K562 (cell line): ENCODE measurements around the gene FRMPD1. TPM values are rescaled to one million over a fixed set of nuclear protein-coding genes. Genes with fewer than 3 reads are reported as not detected.

Experiments used
- ATAC-seq: fragments of 200-7000 bp; cut with Tn5 transposase; 3 replicates; pipeline ENCODE4 v1.9.1; 2020; ENCODE audit warnings: moderate library complexity
- BruUV-seq: library from RNA; stranded (reverse); fragments of 400-500 nt; replicated peaks from 2 replicates; lab custom pipeline; 2021; lab: Mats Ljungman, UMichigan
- CTCF ChIA-PET: fragments of 300-600 bp; formaldehyde crosslinking; extraction: SDS; loops from one replicate; lab custom pipeline; 2021; ENCODE audit warnings: low intra/inter-chr PET ratio; lab: Yijun Ruan, JAX
- POLR2A ChIA-PET: fragments of 300-600, 350-650 bp; sonication (Branson Sonifier 250); formaldehyde crosslinking; extraction: SDS; loops from one replicate; lab custom pipeline; 2021; ENCODE audit warnings: antibody characterized with exemption, inconsistent platforms; lab: Yijun Ruan, JAX
- DNase-seq, 4 experiments: peaks; one replicate each; pipeline versions ENCODE4 v3.0.0 to v3.0.0-alpha.2; 2011 to 2018; ENCODE audit warnings: low spot score in 3 of 4, mixed read lengths in 3 of 4; ENCODE audit errors: extremely low read depth in 1 of 4
- FAIRE-seq: peaks from 2 replicates; lab custom pipeline; 2011; peaks lifted over from hg19 to GRCh38; lab: Jason Lieb, UNC
- H2AFZ ChIP-seq: 2 replicates; pipeline ENCODE4 v1.6.0; 2011; ENCODE audit warnings: low read depth, low read length, control low read depth, inconsistent platforms
- H3K27ac ChIP-seq: fragments of 200-600 bp; 3 replicates; pipeline ENCODE4 v1.8.0; 2011; ENCODE audit warnings: low read depth, mild to moderate bottlenecking, control low read depth, inconsistent platforms, low read length, moderate library complexity, mixed read lengths; ENCODE audit errors: extremely low read depth
- H3K27me3 ChIP-seq, 2 experiments: fragments of 300-600 bp in 1 of 2; 2 replicates in 1 of 2; 3 replicates in 1 of 2; pipeline versions ENCODE4 v1.6.0 to v1.8.0; 2011; ENCODE audit warnings: inconsistent platforms in 2 of 2, low read length in 2 of 2, mild to moderate bottlenecking in 1 of 2, mixed read lengths in 1 of 2, moderate library complexity in 1 of 2; ENCODE audit not compliant: control insufficient read depth in 2 of 2, insufficient read depth in 2 of 2
- H3K36me3 ChIP-seq: fragments of 300-600 bp; 3 replicates; pipeline ENCODE4 v1.8.0; 2011; ENCODE audit warnings: mild to moderate bottlenecking, low read length, inconsistent platforms; ENCODE audit not compliant: control insufficient read depth, insufficient read depth
- H3K4me1 ChIP-seq, 2 experiments: fragments of 200-600 bp in 1 of 2; replicated peaks in 1 of 2; 2 replicates in 1 of 2; 3 replicates in 1 of 2; pipeline versions ENCODE4 v1.5.1 to v1.8.0; 2011; ENCODE audit warnings: inconsistent platforms in 2 of 2, low read length in 2 of 2, mild to moderate bottlenecking in 1 of 2, mixed read lengths in 1 of 2, moderate library complexity in 1 of 2; ENCODE audit not compliant: control insufficient read depth in 2 of 2, insufficient read depth in 2 of 2
- H3K4me2 ChIP-seq: 2 replicates; pipeline ENCODE4 v1.6.1; 2011; ENCODE audit warnings: low read length, control low read depth, inconsistent platforms, mixed read lengths; ENCODE audit not compliant: insufficient read depth
- H3K4me3 ChIP-seq: fragments of 200-600 bp; sonication (generic), shearing (Covaris generic); 2 replicates; pipeline ENCODE4 v1.5.1; 2016; ENCODE audit warnings: control low read depth, inconsistent platforms
- H3K79me2 ChIP-seq: fragments of 200-600 bp; 3 replicates; pipeline ENCODE4 v1.8.0; 2011; ENCODE audit warnings: low read length, inconsistent platforms; ENCODE audit not compliant: control insufficient read depth, insufficient read depth
- H3K9ac ChIP-seq, 2 experiments: 2 replicates each; pipeline versions ENCODE4 v1.6.0 to v1.6.1; 2011; ENCODE audit warnings: low read depth in 2 of 2, low read length in 2 of 2, control low read depth in 1 of 2, inconsistent platforms in 1 of 2, mild to moderate bottlenecking in 1 of 2, mixed read lengths in 1 of 2; ENCODE audit not compliant: insufficient read depth in 1 of 2
- H3K9me1 ChIP-seq: one replicate; pipeline ENCODE4 v1.6.0; 2011; ENCODE audit warnings: inconsistent platforms, mild to moderate bottlenecking, low read length, moderate library complexity; ENCODE audit not compliant: control insufficient read depth, insufficient read depth
- H3K9me3 ChIP-seq: replicated peaks from 2 replicates; pipeline ENCODE4 v1.5.1; 2011; ENCODE audit warnings: low read depth, low read length, inconsistent platforms; ENCODE audit not compliant: control insufficient read depth, insufficient read depth
- H4K20me1 ChIP-seq: replicated peaks from 2 replicates; pipeline ENCODE4 v1.6.1; 2011; ENCODE audit warnings: low read length, inconsistent platforms, mixed read lengths; ENCODE audit not compliant: control insufficient read depth, insufficient read depth
- FOS ChIP-seq: IDR thresholded peaks from 3 replicates; pipeline ENCODE4 v1.6.1; 2011; ENCODE audit not compliant: insufficient read length; ENCODE audit errors: extremely low read depth
- NFYB ChIP-seq: IDR thresholded peaks from 2 replicates; pipeline ENCODE4 v1.6.1; 2011; ENCODE audit warnings: mild to moderate bottlenecking, moderate library complexity; ENCODE audit not compliant: insufficient read length; ENCODE audit errors: extremely low read depth
- SMAD2 ChIP-seq: fragments of 150-350 bp; IDR thresholded peaks from 2 replicates; pipeline ENCODE4 v1.6.1; 2014; ENCODE audit warnings: low read depth, mild to moderate bottlenecking, low read length
- ZNF324 ChIP-seq: fragments of 250-450 bp; sonication (Bioruptor Pico); IDR thresholded peaks from 2 replicates; pipeline ENCODE4 v1.4.0; 2020; ENCODE audit warnings: mild to moderate bottlenecking
- ZNF696 ChIP-seq: fragments of 250-450 bp; sonication (Bioruptor Pico); conservative IDR thresholded peaks from 2 replicates; pipeline ENCODE4 v1.4.0; 2020; ENCODE audit warnings: mild to moderate bottlenecking, moderate library complexity
- ZNF699 ChIP-seq: fragments of 250-450 bp; sonication (Bioruptor Pico); IDR thresholded peaks from 2 replicates; pipeline ENCODE4 v1.8.0; 2021; ENCODE audit warnings: mild to moderate bottlenecking, moderate library complexity; ENCODE audit not compliant: insufficient replicate concordance
- WGBS: fragments of 100-300 bp; shearing (Covaris generic); methylation state at CpG from one replicate; pipeline ENCODE4 v1.1.6; 2016; ENCODE audit warnings: low coverage, mixed read lengths; ENCODE audit not compliant: insufficient coverage; ENCODE audit errors: missing lambda C conversion rate; 5-methylcytosine and 5-hydroxymethylcytosine counted together
- in situ Hi-C: fragments of 300-500 bp; cut with MboI; formaldehyde crosslinking; loops from 4 replicates; pipeline ENCODE4 v1.15.0; 2018; ENCODE audit warnings: inconsistent platforms, mixed read lengths
- intact Hi-C: fragments of 100-400 bp; cut with micrococcal nuclease; formaldehyde crosslinking; loops from 2 replicates; pipeline ENCODE4 v1.14.2; 2022
- polyA plus RNA-seq, 8 experiments: library from polyadenylated mRNA; depleted of rRNA in 4 of 8; stranded (reverse) in 5 of 8; unstranded in 3 of 8; fragments of >200 nt; fragmentation: Nextera tagmentation in 2 of 8; fragmentation: Illumina TruSeq in 1 of 8; extraction: Ambion mirVana in 2 of 8; extraction: Trizol in 1 of 8; gene quantifications; 2 replicates each; pipeline versions ENCODE4 v1.2.1 to v1.2.3, GENCODE V29; 2011 to 2014; ENCODE audit warnings: inconsistent platforms in 1 of 8, missing spikeins in 1 of 8
- total RNA-seq, 7 experiments: library from RNA; depleted of rRNA in 6 of 7; stranded (reverse); fragments of >200 nt in 6 of 7; fragmentation: Illumina TruSeq in 2 of 7; extraction: Trizol in 2 of 7; gene quantifications; 2 replicates each; pipeline versions ENCODE4 v1.2.1 to v1.2.3, GENCODE V29; 2011 to 2021; ENCODE audit warnings: low replicate concordance in 1 of 7
- TF ChIP-seq, protein P1 (sequence below): fragments of 450-650 bp; formaldehyde crosslinking; IDR thresholded peaks from 2 replicates; pipeline ENCODE4 v1.4.0; 2020; ENCODE audit warnings: mild to moderate bottlenecking, mixed read lengths
- TF ChIP-seq, protein P2 (sequence below), 2 experiments: fragments of 450-650 bp in 1 of 2; IDR thresholded peaks; 2 replicates each; pipeline ENCODE4 v1.6.1; 2011 to 2017; ENCODE audit warnings: low read depth in 2 of 2, antibody characterized with exemption in 1 of 2, borderline replicate concordance in 1 of 2, low read length in 1 of 2, mild to moderate bottlenecking in 1 of 2, mixed read lengths in 1 of 2; ENCODE audit not compliant: control insufficient read depth in 1 of 2
- TF ChIP-seq, protein P3 (sequence below): fragments of 450-650 bp; formaldehyde crosslinking; IDR thresholded peaks from 2 replicates; pipeline ENCODE4 v1.4.0; 2020; ENCODE audit warnings: mild to moderate bottlenecking, moderate library complexity
- TF ChIP-seq, protein P4 (sequence below): sonication (generic); formaldehyde crosslinking; IDR thresholded peaks from 2 replicates; pipeline ENCODE4 v1.4.0; 2020; ENCODE audit warnings: mild to moderate bottlenecking, missing genetic modification reagents

FRMPD1 gene
- total and polyA plus RNA-seq, 9 of the 15 experiments (the other 6 are each of a cell fraction or from before 2014, with no cell fraction given) = not detected

DNA sequence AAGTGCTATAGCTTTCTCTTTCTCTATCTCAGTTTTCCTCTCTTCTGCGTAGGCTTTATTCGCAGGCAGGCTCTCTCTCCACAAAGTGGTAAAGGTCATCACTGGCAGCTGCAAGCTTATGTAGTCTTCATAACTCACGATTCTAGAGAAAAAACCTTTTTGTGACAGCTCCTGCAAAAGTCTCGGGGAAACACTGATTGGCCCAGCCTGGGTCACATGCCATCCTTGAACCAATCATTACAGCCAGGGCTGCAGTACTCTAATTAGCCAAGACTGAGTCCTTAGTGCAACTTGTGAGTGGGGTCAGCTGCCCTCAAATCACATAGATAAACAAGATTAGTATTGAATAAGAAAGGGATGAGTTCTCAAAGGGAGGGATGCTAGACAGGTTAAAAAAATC, 18.3 kb upstream of the FRMPD1 start:
- ChIA-PET POLR2A (interaction anchor here (1.2 to 2.1 kb wide), 3 partner anchors 11 to 26 kb away, joined by 3 to 5 read pairs (median 3); no protein-coding TSS in a partner anchor), CTCF (no interaction called here)
- WGBS = 4% methylated on average over 4 of the region's 4 CpGs
- H4K20me1 ChIP-seq = 0 out of 2 replicates have a peak, but pooled peaks cover 3% of the 10 kb centered on the region
- ATAC-seq = peak; percentile 82
- H3K4me1 ChIP-seq = peaks cover 0 to 6% of the 10 kb centered on the region in 2 experiments; a peak in 1 of 5 replicates
- no peak overlapping the region for H3K4me2 ChIP-seq
- H3K27me3 ChIP-seq = peaks cover 29 to 38% of the 10 kb centered on the region in 2 experiments
- H3K9ac ChIP-seq = no peak overlapping the region
- no peaks in the 10 kb centered on the region for H3K79me2 ChIP-seq
- BruUV-seq = no TSS peak
- in situ Hi-C loops = no loop called here
- H3K4me3 ChIP-seq = no peak overlapping the region
- DNase-seq = peak in 3 of 4 experiments; percentile 60 to 70 (median 70)
- H2AFZ ChIP-seq = no peak overlapping the region
- H3K27ac ChIP-seq = no peak overlapping the region
- H3K9me1 ChIP-seq = no peaks in the 10 kb centered on the region
- FAIRE-seq = no peak
- intact Hi-C loops = no loop called here
- no peaks in the 10 kb centered on the region for H3K9me3 ChIP-seq
- no peaks in the 10 kb centered on the region for H3K36me3 ChIP-seq
- no peak for TF ChIP-seq ZNF699 (CRISPR knock-in tag)
- peak; percentile 89 for TF ChIP-seq NFYB
- no peak for TF ChIP-seq SMAD2
- TF ChIP-seq ZNF324 (CRISPR knock-in tag) = no peak
- TF ChIP-seq, protein P1, sequence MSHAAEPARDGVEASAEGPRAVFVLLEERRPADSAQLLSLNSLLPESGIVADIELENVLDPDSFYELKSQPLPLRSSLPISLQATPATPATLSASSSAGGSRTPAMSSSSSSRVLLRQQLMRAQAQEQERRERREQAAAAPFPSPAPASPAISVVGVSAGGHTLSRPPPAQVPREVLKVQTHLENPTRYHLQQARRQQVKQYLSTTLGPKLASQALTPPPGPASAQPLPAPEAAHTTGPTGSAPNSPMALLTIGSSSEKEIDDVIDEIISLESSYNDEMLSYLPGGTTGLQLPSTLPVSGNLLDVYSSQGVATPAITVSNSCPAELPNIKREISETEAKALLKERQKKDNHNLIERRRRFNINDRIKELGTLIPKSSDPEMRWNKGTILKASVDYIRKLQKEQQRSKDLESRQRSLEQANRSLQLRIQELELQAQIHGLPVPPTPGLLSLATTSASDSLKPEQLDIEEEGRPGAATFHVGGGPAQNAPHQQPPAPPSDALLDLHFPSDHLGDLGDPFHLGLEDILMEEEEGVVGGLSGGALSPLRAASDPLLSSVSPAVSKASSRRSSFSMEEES (CRISPR knock-in tag) = no peak
- TF ChIP-seq, protein P2, sequence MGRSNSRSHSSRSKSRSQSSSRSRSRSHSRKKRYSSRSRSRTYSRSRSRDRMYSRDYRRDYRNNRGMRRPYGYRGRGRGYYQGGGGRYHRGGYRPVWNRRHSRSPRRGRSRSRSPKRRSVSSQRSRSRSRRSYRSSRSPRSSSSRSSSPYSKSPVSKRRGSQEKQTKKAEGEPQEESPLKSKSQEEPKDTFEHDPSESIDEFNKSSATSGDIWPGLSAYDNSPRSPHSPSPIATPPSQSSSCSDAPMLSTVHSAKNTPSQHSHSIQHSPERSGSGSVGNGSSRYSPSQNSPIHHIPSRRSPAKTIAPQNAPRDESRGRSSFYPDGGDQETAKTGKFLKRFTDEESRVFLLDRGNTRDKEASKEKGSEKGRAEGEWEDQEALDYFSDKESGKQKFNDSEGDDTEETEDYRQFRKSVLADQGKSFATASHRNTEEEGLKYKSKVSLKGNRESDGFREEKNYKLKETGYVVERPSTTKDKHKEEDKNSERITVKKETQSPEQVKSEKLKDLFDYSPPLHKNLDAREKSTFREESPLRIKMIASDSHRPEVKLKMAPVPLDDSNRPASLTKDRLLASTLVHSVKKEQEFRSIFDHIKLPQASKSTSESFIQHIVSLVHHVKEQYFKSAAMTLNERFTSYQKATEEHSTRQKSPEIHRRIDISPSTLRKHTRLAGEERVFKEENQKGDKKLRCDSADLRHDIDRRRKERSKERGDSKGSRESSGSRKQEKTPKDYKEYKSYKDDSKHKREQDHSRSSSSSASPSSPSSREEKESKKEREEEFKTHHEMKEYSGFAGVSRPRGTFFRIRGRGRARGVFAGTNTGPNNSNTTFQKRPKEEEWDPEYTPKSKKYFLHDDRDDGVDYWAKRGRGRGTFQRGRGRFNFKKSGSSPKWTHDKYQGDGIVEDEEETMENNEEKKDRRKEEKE (IDR thresholded peaks at IDR 0.05; ENCODE audit: borderline replicate concordance in 1 of 2, control insufficient read depth in 1 of 2, low read depth in 2 of 2, low read length in 1 of 2) = no peak
- TF ChIP-seq ZNF696 (CRISPR knock-in tag) = no peak
- peak; percentile 40 for TF ChIP-seq FOS
- TF ChIP-seq, protein P3, sequence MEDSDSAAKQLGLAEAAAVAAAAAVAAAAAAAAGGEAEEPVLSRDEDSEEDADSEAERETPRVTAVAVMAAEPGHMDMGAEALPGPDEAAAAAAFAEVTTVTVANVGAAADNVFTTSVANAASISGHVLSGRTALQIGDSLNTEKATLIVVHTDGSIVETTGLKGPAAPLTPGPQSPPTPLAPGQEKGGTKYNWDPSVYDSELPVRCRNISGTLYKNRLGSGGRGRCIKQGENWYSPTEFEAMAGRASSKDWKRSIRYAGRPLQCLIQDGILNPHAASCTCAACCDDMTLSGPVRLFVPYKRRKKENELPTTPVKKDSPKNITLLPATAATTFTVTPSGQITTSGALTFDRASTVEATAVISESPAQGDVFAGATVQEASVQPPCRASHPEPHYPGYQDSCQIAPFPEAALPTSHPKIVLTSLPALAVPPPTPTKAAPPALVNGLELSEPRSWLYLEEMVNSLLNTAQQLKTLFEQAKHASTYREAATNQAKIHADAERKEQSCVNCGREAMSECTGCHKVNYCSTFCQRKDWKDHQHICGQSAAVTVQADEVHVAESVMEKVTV = no peak
- TF ChIP-seq, protein P4, sequence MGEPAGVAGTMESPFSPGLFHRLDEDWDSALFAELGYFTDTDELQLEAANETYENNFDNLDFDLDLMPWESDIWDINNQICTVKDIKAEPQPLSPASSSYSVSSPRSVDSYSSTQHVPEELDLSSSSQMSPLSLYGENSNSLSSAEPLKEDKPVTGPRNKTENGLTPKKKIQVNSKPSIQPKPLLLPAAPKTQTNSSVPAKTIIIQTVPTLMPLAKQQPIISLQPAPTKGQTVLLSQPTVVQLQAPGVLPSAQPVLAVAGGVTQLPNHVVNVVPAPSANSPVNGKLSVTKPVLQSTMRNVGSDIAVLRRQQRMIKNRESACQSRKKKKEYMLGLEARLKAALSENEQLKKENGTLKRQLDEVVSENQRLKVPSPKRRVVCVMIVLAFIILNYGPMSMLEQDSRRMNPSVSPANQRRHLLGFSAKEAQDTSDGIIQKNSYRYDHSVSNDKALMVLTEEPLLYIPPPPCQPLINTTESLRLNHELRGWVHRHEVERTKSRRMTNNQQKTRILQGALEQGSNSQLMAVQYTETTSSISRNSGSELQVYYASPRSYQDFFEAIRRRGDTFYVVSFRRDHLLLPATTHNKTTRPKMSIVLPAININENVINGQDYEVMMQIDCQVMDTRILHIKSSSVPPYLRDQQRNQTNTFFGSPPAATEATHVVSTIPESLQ (CRISPR knock-in tag) = no peak
